ENCODE measurements around the gene KIAA0753. TPM values are rescaled to one million over a fixed set of nuclear protein-coding genes. Genes with fewer than 3 reads are reported as not detected.

KIAA0753 gene
- total RNA-seq, 2 donors from 2014 or later: 14.1 to 15.8 TPM

DNA sequence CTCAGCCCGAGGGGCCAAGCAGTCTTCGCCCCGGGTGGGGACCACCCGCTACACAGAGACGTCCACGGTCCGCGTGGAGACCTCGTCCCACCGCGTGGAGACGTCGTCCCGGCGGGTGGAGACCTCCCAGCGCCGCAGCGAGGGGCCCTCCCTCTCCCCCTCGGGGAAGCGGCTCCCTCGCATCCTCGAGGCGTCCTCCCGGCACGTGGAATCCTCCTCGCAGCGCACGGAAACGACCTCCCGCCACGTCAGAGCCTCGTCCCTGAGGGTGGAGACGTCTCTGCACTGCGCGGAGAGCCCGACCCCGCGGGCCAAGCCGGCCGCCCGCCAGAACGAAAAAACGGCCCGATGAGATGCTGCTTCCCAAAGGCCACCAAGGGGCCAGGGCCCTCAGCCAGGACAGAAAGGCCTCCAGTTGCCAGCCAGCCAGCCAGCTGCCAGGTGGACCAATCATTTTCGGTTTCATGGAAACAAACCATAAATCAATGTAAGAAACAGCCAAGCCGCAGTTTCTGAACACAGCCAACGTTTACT lies 11.5 kb upstream of the KIAA0753 start:
- DNase-seq: peak; percentile 62 to 75
- intact Hi-C loops (cut with DNase I, micrococcal nuclease): no loop called here
- peak; percentile 51 for ATAC-seq

DNA sequence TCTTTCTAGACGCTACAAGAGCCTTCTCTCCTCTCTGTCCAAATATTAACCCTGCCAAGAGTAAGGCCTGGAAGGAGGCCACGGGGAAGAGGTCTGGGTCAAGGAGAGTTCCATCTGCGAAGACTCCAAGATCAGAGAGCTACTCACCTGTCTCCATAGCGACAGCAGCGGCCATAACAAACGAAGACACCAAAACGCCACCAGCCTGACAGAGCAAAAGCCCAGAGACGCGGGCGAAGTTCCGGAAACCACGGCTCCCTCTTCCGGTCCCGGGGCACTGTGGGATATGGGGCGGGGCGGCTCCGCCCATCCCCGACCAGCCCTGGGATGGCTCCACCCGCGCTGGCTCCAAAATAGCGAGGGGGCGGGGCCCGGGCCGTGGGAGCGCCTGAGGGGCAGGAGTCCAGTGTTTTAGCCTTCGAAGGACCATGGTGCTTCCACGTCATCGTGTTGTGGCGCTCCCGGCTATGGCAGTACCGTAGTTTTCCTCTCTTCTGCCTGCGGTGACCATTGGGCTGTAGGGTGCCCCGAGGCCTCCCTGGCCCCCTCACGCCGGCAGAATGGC lies 10.9 kb upstream of the KIAA0753 start, which contains the start of the genes C17orf100 and MED31:
C17orf100 (plus strand) TSS at position 409 of the 565 bp plus-strand sequence; CDS start at position 561, 152 bp downstream.
MED31 (minus strand) TSS at position 252 of the 565 bp plus-strand sequence; CDS start at position 175, 77 bp downstream.
- peak; percentile 92 for ATAC-seq
- peak; percentile 94 to 97 for DNase-seq
- intact Hi-C loops (cut with DNase I, micrococcal nuclease): no loop called here

DNA sequence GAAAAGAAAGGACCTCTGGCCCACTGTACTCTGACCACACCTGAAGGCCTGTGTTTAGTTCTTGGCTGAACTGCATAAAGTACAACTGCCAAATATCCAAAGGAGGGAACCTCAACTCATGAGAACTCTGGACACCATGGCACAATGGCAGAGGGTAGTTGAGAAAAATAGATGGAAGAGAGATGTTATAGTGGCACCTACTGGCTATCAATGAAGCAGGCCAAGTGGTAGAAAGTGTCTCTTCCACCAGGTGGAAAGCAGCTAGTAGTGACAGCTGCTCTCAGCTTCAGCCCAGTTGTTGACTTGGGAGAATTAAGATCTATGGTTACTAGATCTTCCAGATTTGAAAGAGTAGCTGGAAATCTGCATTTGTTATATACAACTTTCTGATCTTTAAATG lies 7.7 kb upstream of the KIAA0753 start:
- DNase-seq: no peak
- intact Hi-C loops (cut with DNase I, micrococcal nuclease): no loop called here
- ATAC-seq: no peak

DNA sequence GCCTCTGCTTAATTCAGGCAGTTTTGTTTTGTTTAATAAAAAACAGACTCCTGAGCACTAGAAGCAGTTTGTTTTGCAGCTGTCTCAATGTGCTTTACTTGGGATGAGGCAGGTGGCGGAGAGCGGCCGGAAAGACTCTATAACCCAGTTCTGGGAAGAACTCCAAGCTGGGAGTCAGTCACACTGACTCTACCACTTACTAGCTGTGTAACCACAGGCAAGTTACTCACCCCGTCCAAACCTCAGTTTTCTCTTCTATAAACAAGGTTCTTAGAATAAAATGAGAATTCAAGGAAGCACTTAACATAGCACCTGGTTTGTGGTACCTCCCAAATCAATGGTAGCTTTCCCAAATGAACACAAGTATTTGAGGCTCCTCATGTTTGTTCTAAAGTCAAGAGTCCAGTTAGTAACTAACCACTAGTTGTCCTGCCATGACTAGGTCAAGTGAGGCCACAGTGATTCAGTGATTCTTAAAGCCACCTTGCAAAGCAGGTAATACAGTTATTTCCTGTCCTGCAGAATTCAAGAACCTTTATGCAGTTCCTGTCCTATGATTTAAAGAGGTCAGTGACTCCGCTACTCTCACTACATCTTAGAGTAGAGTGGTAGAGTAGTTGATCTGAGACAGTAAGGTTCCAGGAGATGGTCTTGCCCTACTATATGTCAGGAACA lies 3.1 kb upstream of the KIAA0753 start:
- ATAC-seq (no peak), DNase-seq (no peak)
- intact Hi-C loops (cut with DNase I, micrococcal nuclease): no loop called here

DNA sequence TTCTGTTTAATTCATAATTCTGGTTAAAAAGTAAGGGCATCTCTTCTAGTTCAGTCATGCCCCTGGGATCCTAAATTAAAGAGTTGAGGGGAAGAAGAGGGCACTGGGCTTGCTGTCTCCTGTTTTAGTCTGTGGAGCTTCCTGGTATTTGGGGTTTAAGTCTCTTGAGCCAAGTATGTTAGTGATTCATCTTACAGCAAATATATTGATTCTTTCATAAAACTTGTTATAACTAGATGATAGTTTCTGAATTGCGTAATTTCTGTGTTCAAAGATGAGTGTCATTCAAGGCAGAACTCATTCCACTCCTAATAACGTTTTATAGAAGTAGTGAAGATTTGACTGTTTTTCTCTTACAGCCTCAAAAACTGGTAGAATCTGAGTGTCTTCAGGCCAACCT lies 2.1 kb upstream of the KIAA0753 start:
- intact Hi-C loops (cut with DNase I, micrococcal nuclease): no loop called here
- ATAC-seq: no peak

DNA sequence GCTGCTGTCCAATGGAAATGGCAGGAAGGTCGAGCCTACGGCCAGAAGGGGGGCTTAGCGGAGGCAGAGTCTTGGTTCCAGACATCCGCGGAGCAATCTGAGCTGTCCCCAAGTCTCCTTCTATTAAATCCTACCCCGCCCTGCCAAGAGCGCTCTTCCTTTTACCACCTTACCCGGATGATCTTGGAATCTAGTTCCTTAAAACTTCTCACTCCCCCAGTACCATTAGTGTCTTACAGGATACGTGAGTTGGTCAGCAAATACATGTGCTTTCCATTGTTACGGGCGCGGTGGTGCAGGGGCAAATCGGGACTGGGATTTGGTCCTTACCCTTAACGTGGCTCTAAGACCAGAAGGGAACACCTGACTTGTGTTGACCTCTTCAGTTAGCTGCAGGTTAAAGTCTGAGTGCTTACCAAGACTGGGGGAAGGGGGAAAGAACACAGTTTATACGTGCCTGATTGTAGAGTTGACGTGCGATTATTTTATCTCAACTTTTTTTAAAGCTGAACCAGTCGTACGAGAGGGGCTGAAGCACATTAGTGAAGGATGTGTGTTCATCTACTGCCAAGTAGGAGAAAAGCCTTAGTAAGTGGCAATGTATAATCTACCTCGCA lies 844 bp upstream of the KIAA0753 start:
- DNase-seq (no peak), ATAC-seq (peak; percentile 52)
- intact Hi-C loops (cut with DNase I, micrococcal nuclease): no loop called here

More for the DNA sequence above, 2.1 kb upstream of the KIAA0753 start:
- DNase-seq: no peak

DNA sequence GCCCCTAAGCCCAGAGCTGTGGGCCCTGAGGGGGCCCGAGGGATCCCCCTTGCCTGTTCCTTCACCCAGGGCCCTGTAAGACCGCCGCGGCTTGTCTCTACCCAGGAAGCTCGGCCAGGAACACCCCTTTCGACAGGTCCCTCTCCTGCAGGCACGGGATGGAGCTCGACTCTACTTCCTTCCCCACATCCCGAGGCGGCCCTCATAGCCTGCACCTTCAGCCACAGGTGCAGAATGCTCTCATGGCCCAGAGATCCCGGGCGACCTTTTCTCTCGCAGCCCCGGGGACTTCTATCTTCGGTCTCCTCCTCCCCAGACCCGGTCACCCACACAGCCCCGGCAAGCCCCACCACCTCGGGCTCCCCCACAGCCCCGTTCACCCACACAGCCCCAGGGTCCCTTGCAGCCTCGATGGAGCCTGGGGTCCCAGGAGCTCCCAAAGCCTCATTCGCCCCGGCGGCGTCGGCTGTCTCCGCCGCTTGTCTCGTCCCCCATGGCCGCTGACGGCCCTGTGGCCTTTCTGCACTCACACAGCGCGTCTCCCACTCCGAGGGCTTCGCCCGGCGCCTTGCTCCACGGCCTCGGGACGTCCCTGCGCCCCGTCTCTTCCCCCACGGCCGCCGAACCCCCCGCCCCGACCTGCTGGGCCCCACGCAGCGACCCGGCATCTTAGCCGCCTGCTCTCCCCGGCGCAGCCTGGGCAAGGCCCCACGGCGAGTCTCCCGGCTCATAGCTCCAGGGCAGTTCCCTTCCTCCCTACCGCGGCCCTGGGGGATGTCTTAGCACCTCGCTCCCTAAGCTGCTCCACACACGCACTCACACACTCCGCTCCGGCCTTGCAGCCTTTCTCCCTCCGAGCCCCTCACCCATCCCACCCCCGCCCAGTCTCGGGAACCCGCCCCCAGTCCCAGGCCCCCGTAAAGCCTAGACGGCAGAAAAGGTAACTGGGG lies 650 bp downstream of the KIAA0753 start:
- DNase-seq: peak; percentile 37 to 55
- intact Hi-C loops (cut with DNase I, micrococcal nuclease): no loop called here
- ATAC-seq: peak; percentile 54

DNA sequence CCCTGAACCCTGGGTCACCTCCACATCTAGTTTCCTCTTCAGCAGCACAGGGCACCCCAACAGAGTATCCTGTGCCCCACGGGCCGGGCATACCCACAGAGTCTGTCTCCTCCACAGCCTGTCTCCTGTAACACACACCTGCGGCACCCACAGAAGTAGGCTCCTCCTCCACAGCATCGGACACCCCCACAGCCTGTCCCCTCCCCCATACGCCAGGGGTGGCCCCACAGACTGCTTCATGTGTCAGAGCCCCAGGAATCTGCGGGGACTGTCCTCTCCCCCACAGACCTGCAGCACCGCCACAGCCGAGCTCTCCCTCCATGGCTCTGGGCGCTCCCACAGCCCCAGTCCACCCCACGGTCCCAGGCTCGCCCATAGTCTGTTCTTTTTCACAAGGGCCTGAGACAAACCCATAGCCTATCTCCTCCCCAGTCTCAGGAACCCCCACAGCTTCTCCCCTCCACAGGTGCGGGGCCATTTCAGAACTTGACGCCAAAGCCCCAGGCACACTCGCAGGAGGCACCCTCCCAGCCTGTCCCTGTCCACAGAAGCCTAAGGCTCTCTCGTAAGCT lies 1.4 kb downstream of the KIAA0753 start:
- intact Hi-C loops (cut with DNase I, micrococcal nuclease): no loop called here
- ATAC-seq: no peak
- DNase-seq: peak in 1 of 2 donors; percentile 29

DNA sequence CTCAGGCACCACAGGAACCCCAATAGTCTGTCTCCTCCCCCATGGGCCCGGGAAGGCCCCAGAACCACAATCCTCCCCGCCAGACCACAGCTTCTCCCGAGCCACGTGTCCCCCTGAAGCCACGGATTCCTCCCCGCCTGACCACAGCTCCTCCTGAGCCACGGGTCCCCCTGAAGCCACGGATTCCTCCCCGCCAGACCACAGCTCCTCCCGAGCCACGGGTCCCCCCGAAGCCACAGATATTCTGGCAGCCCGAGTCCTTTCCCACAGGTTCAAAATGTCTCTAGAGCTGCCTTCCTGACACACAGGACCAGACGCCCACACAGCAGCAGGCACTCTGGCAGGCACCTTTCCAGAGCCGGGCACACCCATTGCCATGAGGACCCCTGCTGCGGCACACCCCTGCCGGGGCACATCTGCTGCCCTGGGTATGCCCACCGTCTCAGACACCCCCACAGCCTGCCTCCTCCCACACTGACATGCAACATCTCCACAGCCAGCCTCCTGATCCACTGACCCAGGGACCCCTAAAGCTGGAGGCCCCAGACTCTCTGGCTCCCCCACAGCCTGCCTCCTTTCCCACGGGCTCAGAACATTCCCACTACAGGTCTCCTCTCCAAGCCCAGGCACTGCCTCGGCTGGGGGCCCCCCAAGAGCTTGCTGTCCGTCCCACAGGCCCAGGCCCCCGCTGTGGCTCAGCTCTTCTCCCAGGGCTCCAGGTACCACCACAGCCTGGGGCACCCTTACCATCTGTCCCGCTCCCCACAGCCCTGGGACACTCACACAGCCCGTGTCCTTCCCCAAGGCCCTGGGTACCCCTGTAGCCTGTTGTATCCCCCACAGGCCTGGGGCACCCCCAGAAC lies 2.2 kb downstream of the KIAA0753 start:
- intact Hi-C loops (cut with DNase I, micrococcal nuclease): no loop called here
- ATAC-seq: no peak
- no peak for DNase-seq

DNA sequence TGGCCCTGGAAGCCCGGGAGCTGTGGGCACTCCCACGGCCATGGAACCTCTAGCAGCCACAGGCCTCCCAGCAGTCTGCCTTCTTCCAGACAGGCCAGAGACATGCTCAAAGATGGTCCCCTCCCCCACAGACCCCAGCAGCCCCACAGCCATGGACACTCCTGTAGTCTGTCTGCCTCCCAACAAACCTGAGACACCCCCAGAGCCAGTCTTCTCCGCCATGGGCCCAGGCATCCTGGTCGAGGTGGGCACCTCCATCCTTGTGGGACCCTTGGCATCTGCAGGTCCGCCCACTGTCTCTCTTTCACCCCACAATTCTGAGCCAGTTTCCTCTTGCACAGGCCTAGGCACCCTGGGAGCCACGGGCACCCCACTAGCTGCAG lies 3.1 kb downstream of the KIAA0753 start:
- intact Hi-C loops (cut with DNase I, micrococcal nuclease): no loop called here
- DNase-seq: no peak
- no peak for ATAC-seq

DNA sequence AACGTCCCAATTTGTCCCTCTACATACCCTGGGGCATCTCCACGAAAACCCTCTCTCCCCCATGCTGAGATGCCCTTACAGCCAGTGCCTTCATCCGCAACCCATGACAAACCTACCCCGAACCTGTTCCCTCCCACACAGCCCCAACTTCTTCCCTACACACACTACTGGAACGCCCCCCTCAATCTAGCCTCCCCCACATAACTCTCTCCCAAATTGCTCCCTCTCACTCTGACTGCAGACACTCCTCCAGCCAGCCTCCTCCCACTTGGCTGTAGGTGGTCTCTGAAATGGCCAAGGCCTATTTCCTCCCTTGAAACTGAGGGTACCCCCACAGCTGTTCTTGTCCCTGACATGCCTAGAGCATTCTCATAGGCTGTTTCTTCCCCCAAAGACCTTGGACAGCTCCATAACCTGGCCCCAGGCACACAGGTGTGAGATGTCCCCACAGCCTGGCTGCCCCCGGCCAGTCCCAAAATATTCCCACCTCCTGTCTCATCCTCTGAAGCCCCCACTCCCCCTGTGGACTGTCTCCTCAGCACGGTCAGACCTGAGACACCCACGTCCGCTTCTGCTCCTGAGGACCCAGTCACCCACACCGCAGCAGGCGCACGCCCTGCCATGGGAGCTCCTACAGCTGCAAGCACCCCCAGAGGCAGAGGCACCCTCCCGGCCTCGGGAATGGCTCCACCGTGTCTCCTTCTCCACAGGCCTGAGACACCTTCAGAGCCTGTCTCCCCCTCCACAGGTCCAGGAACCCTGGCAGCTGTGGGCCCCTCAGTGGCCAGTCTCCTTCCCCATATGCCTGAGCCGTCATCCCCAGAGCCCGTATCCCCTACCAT lies 3.7 kb downstream of the KIAA0753 start:
- ATAC-seq (no peak), DNase-seq (no peak)
- intact Hi-C loops (cut with DNase I, micrococcal nuclease): no loop called here

DNA sequence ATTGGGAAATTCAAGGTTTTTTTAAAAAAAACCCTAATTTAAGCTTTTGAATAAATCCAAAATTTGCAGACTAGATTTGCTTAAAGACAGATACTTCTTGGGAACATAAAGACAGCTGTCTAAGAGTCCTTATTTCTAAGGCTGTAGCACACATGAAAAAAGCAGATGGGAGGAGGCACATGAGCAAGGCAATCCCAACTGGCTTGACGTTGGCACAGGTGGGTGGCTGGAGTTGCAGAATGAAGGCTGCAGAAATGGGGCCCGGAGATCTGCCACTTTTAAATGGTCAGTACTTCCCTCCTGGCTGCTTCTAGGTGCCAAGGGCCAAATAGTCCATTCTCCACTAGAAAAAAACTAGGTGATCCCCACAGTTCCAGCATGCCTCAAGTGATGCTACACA lies 4.4 kb downstream of the KIAA0753 start:
- ATAC-seq: no peak
- intact Hi-C loops (cut with DNase I, micrococcal nuclease): no loop called here
- no peak for DNase-seq

DNA sequence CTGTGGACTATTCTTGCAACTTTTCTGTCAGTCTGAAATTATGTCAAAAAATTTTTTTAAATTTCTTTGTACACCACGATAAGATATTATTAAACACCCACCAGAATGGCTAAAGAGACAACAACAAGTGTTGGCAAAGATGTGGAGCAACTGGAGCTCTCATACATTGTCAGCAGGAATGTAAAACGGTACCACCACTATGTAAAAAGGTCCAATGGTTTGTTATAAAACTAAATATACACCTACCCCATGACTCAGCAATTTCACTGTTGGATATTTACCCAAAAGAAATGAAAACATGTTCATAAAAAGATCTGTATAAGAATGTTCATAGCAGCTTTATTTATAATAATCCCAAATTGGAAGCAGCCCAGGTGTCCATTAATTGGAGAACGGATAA lies 7.2 kb downstream of the KIAA0753 start:
- no peak for DNase-seq
- no peak for ATAC-seq
- intact Hi-C loops (cut with DNase I, micrococcal nuclease): no loop called here

DNA sequence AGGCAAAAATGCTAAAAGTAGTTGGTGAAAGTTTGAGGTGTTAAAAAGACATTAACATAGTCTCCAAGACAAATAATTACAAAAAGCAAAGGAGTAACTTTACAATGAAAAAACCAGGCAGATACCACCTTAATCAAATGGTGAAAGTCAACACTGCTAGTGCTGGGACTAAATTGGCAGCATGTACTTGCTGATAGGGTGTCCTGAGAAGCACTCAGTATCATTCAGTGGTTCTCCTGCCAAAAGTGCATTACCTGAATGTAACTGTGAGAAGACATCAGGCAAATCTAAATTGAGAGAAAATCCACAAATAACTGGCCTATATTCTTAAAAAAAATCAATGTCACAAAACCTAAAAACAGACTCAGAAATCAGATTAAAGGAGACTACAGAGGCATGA lies 8.0 kb downstream of the KIAA0753 start:
- intact Hi-C loops (cut with DNase I, micrococcal nuclease): no loop called here
- DNase-seq (no peak), ATAC-seq (no peak)

DNA sequence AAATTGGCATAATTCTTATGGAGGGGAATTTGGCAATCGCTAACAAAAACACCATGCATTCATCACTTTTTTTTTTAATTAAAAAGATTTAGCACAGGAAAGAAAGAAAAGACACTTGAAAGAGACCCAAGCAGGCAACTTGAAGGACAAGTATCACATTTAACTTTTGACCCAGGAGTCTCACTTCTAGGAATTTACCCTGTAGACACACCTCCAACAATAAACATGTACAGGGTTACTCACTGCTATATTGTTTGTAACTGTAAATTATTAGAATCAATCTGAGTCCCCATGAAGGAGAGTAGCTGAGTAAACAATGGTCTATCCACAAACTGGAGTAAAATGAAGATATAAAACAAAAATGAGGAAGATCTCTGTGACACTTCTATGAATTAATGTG lies 10.1 kb downstream of the KIAA0753 start:
- intact Hi-C loops (cut with DNase I, micrococcal nuclease): no loop called here
- peak; percentile 69 for ATAC-seq
- no peak for DNase-seq

DNA sequence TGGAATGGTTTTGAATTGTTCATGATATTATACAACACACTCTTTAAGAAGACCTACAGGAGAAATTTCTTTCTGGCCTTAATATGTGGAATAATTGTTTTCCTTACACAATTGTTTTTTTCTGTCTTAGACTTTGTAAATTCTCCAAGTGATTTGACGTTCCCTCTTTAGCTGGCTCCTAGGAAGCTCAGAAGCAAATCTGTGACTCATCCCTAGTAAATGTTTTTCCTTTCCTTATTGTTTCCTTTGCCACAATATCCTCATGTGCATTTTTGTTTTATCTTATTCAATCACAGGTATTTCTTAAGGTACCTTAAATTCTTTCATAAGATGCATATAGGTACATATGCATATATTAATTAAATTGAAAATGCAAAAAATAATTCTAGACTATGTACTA lies 13.5 kb downstream of the KIAA0753 start:
- intact Hi-C loops (cut with DNase I, micrococcal nuclease): no loop called here
- DNase-seq: no peak
- peak; percentile 77 for ATAC-seq

DNA sequence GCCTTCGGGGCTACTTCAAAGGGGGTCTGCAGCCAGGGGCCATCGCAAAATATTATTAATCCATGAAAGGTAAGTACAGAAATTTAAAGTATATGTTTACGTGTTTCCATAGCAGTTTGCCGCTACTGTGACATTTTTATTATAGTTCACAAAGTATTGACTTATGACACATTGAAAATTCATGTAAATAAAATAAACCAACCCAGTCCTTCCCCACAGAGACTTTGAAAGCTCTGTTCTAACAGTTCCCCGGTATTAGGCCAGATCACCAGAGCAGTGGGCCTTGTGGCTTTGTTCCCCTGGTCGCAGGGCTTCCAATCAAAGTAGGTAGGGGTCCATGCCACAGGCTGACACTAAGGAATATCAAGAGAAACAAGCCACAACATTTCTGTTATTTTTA lies 13.9 kb downstream of the KIAA0753 start:
- intact Hi-C loops (cut with DNase I, micrococcal nuclease): no loop called here
- DNase-seq (no peak), ATAC-seq (no peak)

Measured in left colon (tissue), 2 donors.